IPS-18a (cell line): ENCODE data around the gene TRIP11.

Source experiments
- H3K27ac ChIP-seq: one replicate; pipeline ENCODE4 v1.5.1; 2013; ENCODE audit warnings: low read length
- H3K27me3 ChIP-seq: one replicate; pipeline ENCODE4 v1.6.1; 2013; ENCODE audit warnings: mild to moderate bottlenecking, low read length; ENCODE audit not compliant: control insufficient read depth, insufficient read depth
- H3K36me3 ChIP-seq: one replicate; pipeline ENCODE4 v1.6.1; 2013; ENCODE audit warnings: low read depth, low read length; ENCODE audit not compliant: control insufficient read depth
- H3K4me1 ChIP-seq: one replicate; pipeline ENCODE4 v1.6.1; 2013; ENCODE audit warnings: low read depth, low read length; ENCODE audit not compliant: control insufficient read depth
- H3K4me3 ChIP-seq: one replicate; pipeline ENCODE4 v1.5.1; 2013; ENCODE audit warnings: low read length
- H3K9ac ChIP-seq: one replicate; pipeline ENCODE4 v1.6.1; 2013; ENCODE audit warnings: mild to moderate bottlenecking, low read length, moderate library complexity
- H3K9me3 ChIP-seq: one replicate; pipeline ENCODE4 v1.6.1; 2013; ENCODE audit warnings: low read depth, low read length; ENCODE audit not compliant: control insufficient read depth

TRIP11 gene

DNA sequence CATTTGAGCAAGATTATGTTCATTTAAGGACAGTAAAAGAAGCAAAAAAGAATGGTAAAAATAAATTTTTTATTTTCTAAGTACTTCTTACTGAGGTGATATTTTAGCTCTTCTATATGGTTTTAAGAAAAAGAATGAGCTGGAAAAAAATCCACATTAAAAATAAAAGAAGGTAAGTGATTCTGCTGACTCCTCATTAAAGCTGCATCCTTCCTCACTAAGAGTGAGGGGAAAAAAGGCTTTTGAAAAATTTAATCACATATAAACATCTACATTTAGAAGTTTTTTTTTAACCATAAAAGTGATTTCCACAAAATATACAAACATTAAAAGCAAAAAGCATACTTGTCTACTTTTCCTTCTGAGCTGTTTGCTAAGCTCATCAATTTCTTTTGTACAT, 64.1 kb downstream of the TRIP11 start:
- Histone ChIP-seq H3K4me3 (no peak overlapping the region), H3K27me3 (no peaks in the 10 kb centered on the region), H3K9me3 (no peaks in the 10 kb centered on the region), H3K36me3 (peaks cover 20% of the 10 kb centered on the region), H3K4me1 (no peaks in the 10 kb centered on the region), H3K27ac (no peak overlapping the region), H3K9ac (no peak overlapping the region)

DNA sequence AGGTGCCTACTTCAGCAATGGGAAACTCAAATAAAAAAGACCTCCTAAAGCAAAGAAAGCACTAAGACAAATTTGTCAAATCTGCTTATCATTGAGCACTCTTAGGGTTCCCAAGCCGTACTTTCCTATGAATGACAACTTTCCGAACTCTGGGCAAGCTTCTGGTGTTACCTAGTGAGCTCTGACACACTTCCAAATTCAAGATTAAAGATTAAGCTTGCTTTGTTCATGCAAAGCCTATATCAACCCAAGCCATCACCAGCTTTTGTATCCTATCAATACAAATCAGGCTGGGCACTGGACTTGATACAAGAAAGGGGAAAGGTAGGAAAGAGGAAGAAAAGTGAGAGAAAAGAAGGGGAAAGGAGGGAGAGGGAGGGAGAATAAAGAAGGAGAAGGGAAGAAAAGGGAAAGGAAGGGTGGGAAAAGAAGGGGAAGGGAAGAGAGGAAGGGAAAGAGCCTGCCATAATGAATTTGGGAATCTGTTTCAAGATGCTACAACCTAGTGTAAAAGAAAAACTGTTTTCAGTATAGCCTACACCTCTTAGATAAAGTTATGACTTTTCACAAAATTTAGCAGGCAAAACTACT, 68.6 kb downstream of the TRIP11 start:
- H3K4me3 ChIP-seq = no peak overlapping the region
- peaks cover 44% of the 10 kb centered on the region for H3K36me3 ChIP-seq
- no peak overlapping the region for H3K9ac ChIP-seq
- no peaks in the 10 kb centered on the region for H3K27me3 ChIP-seq
- H3K9me3 ChIP-seq = no peaks in the 10 kb centered on the region
- no peak overlapping the region for H3K27ac ChIP-seq
- no peaks in the 10 kb centered on the region for H3K4me1 ChIP-seq

DNA sequence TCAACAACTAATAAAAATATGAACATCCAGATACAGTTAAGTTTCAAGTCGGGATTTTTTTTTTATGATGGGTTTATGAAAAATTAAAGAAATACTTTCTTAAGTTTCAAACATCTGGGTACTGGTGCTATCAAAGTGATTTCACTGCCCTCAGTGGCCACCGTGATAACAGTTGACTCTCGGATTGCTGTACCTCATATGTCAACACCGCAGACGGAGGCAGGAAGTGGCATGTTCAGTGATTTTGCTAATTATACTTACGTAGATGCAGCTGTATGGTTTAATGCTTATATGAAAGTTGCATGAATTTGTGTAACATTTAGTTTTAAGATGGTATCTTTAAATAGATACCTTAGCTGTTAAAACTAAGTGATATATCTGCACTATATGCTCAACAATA, 71.6 kb downstream of the TRIP11 start:
- H3K27ac ChIP-seq = no peak overlapping the region
- no peaks in the 10 kb centered on the region for H3K27me3 ChIP-seq

DNA sequence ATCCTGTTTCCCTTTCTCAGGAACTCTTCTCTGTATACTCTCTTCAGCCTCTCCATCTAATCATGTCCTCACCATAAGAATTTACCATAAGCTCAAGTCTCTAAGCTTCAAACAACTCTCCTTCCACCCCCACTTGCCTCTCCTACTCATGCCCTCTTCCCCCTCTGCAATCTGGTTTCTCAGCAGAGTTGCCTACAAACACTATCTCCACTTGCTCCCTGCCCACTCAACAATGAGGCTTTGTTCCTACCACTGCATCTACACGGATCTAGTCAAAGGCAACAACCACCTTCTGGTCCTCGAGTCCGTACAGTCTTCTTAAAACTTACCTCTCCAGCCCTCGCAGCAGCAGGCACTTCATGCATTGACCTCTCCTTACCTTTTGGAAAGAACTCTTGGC, 75.1 kb downstream of the TRIP11 start:
- H3K36me3 ChIP-seq = peaks cover 16% of the 10 kb centered on the region
- H3K4me1 ChIP-seq = no peaks in the 10 kb centered on the region
- H3K27ac ChIP-seq = no peak overlapping the region
- no peak overlapping the region for H3K9ac ChIP-seq
- no peaks in the 10 kb centered on the region for H3K9me3 ChIP-seq
- H3K27me3 ChIP-seq = no peaks in the 10 kb centered on the region
- H3K4me3 ChIP-seq = no peak overlapping the region

More for the DNA sequence above, 71.6 kb downstream of the TRIP11 start:
- Histone ChIP-seq H3K4me1 (no peaks in the 10 kb centered on the region), H3K4me3 (no peak overlapping the region), H3K36me3 (peaks cover 33% of the 10 kb centered on the region), H3K9ac (no peak overlapping the region), H3K9me3 (no peaks in the 10 kb centered on the region)

DNA sequence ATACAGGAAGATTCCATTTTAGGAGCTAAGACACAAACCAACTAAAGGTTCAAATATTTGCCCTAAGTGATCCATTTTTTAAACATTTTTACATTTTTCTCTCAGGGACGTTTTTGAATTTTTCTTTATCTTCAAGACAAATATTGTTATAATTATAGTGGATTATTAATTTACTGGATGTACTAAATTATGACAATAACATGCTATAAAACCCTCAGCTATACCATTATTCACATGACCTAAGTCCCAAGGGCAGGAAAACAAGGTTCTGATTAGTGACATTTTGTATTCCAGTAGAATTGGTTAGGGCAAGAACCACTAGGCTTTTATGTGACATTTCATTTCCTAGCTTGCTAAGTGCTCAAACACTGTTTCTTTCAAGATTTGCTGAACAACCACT, 75.8 kb downstream of the TRIP11 start:
- H3K36me3 ChIP-seq = peaks cover 9% of the 10 kb centered on the region

DNA sequence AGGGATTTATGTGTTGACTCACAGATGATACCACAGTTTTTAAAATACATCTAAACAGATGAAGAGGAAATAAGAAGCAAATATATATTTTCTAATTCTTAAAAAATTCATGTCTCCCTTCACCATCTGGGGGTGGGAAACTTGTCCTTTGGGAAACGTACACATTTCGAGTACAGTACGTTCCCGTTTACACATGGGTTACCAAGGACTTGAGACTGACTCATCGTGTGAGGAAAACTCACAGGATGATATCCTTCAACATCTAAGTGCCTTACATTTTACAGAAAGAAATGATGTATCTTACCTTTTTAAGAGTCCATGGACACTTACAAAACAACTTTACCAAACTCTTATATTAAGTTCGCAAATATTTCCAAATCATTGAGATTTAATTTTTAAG, 76.4 kb downstream of the TRIP11 start:
- Histone ChIP-seq H3K4me1 (no peaks in the 10 kb centered on the region), H3K36me3 (peaks cover 4% of the 10 kb centered on the region), H3K4me3 (no peak overlapping the region), H3K9ac (no peak overlapping the region), H3K9me3 (no peaks in the 10 kb centered on the region), H3K27ac (no peak overlapping the region), H3K27me3 (no peaks in the 10 kb centered on the region)

More for the DNA sequence above, 75.8 kb downstream of the TRIP11 start:
- H3K9me3 ChIP-seq = no peaks in the 10 kb centered on the region
- no peaks in the 10 kb centered on the region for H3K4me1 ChIP-seq
- H3K27ac ChIP-seq = no peak overlapping the region
- no peak overlapping the region for H3K4me3 ChIP-seq
- H3K27me3 ChIP-seq = no peaks in the 10 kb centered on the region
- no peak overlapping the region for H3K9ac ChIP-seq

DNA sequence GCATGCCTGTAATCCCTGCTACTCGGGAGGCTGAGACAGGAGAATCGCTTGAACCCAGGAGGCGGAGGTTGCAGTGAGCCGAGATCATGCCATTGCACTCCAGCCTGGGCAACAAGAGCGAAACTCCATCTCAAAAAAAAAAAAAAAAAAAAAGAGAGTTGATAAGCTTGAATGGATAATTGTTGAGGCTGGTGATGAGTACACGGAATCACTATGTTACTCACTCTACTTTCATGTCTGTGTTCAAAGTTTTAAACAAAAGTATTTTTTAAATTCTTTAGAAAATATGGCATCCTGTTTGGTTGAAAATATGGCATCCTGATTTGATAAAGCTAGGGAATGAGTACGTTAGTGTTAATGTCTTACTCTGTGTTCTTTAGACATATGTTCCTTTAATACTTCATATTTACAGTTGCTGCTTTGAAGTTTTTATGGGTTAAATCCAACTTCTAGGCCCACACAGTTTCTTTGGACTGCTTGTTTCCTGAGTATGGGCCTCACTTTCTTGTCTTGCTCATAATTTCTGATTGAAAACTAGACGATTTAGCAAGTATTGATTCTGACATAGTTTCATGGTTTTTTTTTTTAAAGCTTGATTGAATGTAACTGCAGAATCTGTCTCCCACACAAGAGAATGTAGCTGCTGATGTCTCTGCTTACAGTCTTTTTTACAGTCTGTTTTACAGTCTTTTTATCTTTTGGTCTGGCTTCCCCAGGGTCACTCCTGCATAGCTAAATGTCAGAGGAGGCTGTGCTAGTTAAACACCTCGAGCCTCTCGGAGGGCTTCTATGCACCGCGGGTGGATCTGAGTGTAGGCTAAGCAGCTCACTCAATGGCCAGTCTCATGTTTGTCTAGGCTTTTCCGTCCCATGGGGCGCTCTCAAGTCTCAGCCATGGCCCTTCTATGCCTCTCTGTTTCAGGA, 78.3 kb downstream of the TRIP11 start:
- Histone ChIP-seq H3K36me3 (no peaks in the 10 kb centered on the region), H3K9me3 (no peaks in the 10 kb centered on the region), H3K4me3 (no peak overlapping the region), H3K9ac (no peak overlapping the region), H3K27me3 (no peaks in the 10 kb centered on the region), H3K27ac (no peak overlapping the region), H3K4me1 (no peaks in the 10 kb centered on the region)

DNA sequence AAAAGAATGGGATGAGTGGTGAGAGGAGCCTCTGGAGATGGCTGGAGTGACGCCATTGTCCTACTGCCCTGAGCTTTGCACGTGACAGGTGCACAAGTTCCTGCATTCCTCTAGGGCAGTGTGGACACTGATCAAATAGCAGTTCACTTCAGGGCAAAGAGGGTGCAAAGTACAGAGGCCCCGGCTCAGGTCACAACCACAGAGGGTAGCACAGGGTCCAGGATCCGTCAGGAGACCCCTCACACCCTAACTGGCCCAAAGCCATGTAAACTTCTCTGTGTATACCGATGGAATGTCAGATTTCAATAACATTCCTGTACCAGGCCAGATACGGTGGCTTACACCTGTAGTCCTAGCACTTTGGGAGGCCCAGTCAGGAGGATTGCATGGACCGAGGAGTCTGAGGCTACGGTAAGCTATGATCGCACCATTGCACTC, 82.0 kb downstream of the TRIP11 start:
- Histone ChIP-seq H3K27me3 (no peaks in the 10 kb centered on the region), H3K4me3 (no peak overlapping the region), H3K27ac (no peak overlapping the region), H3K4me1 (no peaks in the 10 kb centered on the region), H3K36me3 (no peaks in the 10 kb centered on the region), H3K9me3 (no peaks in the 10 kb centered on the region), H3K9ac (no peak overlapping the region)

DNA sequence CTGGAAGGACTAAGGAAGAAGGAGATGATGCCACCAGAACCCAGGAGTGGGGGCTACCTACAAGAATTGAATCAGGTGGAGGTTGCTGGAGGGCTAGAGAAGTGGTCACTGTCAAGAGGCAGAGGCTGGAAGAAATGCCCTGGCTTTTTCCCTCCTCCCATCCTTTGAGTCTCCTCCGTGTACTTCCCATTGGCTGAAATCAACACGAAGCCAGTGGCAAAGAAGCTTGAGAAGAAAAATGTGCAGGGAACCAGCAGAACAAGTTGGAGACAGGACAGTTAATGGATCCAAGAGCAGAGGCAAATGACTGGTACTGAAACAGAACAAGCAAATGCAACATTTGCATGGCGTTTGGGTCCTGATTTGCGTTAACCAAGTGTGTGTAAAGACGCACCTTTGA, 83.2 kb downstream of the TRIP11 start:
- Histone ChIP-seq H3K4me3 (no peak overlapping the region), H3K4me1 (no peaks in the 10 kb centered on the region), H3K36me3 (no peaks in the 10 kb centered on the region), H3K9ac (no peak overlapping the region), H3K27ac (no peak overlapping the region), H3K27me3 (no peaks in the 10 kb centered on the region), H3K9me3 (no peaks in the 10 kb centered on the region)

DNA sequence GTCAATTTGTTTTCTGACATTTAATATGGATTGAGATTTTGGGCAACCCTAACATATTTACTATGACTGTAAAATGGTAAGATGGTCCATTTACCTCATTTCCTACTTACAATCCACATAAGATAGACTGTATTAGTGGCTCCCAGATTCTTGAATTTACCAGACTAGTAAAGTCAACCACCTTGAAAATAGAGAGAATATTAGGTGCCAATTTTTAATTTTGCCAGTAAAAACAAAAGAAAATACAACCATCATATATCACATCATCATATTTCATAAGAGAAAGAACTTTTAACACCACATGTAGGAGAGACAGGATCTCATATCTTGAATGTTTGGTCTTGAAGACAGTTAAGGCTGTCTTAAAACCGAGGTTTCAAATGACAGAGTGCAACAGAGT, 84.7 kb downstream of the TRIP11 start:
- Histone ChIP-seq H3K27ac (no peak overlapping the region), H3K9me3 (no peaks in the 10 kb centered on the region), H3K4me1 (no peaks in the 10 kb centered on the region), H3K27me3 (no peaks in the 10 kb centered on the region), H3K9ac (no peak overlapping the region), H3K4me3 (no peak overlapping the region), H3K36me3 (no peaks in the 10 kb centered on the region)

DNA sequence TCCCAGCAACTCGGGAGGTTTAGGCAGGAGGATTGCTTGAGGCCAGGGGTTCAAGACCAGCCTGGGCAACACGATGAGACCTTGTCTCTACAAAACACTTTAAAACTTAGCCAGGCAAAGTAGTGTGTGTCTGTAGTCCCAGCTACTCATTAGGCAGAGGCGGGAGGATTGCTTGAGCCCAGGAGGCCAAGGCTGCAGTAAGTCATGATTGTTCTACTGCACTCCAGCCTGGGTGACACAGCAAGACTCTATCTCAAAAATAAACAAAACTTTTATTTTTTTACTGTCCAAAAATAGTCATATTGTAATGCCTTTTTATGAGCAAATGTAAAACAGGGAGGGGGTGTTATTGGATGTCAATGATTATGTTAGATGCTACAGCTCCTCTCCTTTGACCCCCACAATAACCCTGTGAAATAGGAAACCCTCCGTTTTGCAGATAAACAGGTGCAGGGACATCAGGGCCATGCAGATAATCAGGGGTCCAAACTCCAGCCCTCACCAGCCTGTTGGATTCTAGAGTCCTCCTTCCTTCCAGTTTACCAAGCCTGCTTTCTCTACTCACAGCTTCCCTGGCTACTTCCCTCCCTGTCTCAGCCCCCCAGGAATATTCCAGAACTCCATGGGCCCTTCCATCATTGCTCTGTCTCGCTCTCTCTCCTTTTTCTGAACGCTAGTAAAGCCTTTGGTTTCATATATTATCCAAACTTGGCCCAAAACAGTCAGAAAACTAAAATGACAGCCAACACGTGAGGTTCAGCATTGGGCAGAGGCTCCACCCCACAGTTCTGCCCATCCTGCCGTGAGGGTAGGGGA, 86.5 kb downstream of the TRIP11 start:
- Histone ChIP-seq H3K4me1 (peaks cover under 1% of the 10 kb centered on the region), H3K4me3 (no peak overlapping the region), H3K9ac (no peak overlapping the region), H3K27me3 (peaks cover 6% of the 10 kb centered on the region), H3K9me3 (no peaks in the 10 kb centered on the region), H3K36me3 (no peaks in the 10 kb centered on the region), H3K27ac (no peak overlapping the region)
